DND-41 (cell line): ENCODE measurements around the gene DNAJB1.

Source experiments
- CTCF ChIP-seq: IDR thresholded peaks from 2 replicates; pipeline ENCODE4 v1.5.1; 2012; ENCODE audit warnings: borderline replicate concordance, low read length, moderate library complexity, mild to moderate bottlenecking; ENCODE audit not compliant: poor library complexity, severe bottlenecking; ENCODE audit errors: extremely low read depth
- EZH2 ChIP-seq: IDR thresholded peaks from 3 replicates; pipeline ENCODE4 v1.6.1; 2012; ENCODE audit warnings: borderline replicate concordance, low read depth, mild to moderate bottlenecking, moderate library complexity, low read length, inconsistent platforms; ENCODE audit not compliant: severe bottlenecking

- TF ChIP-seq CTCF, result no peak
- no peak for TF ChIP-seq EZH2
These were observed 1.3 kb downstream of the DNAJB1 start for GRCh38 chr19:14516746-14517438.
